C4-2B (cell line): Measurements from ENCODE around the gene GSK3B.

Source experiments
- CTCF ChIP-seq: fragments of 450-650 bp; conservative IDR thresholded peaks from 2 replicates; pipeline ENCODE4 v1.5.1; 2017; ENCODE audit warnings: mild to moderate bottlenecking
- ZFX ChIP-seq: fragments of 450-650 bp; IDR thresholded peaks from 2 replicates; pipeline ENCODE4 v1.6.1; 2017

GRCh38 chr3:120018299-120018698 is 75.9 kb downstream of the GSK3B start:
- no peak for TF ChIP-seq CTCF
- TF ChIP-seq ZFX, result no peak
